HuH-7 (cell line): Measurements from ENCODE around the gene NIPAL4.

ENCODE experiments used
- DNase-seq: peaks from one replicate; pipeline ENCODE4 v3.0.0; 2011; ENCODE audit warnings: low spot score

NIPAL4 gene

DNA sequence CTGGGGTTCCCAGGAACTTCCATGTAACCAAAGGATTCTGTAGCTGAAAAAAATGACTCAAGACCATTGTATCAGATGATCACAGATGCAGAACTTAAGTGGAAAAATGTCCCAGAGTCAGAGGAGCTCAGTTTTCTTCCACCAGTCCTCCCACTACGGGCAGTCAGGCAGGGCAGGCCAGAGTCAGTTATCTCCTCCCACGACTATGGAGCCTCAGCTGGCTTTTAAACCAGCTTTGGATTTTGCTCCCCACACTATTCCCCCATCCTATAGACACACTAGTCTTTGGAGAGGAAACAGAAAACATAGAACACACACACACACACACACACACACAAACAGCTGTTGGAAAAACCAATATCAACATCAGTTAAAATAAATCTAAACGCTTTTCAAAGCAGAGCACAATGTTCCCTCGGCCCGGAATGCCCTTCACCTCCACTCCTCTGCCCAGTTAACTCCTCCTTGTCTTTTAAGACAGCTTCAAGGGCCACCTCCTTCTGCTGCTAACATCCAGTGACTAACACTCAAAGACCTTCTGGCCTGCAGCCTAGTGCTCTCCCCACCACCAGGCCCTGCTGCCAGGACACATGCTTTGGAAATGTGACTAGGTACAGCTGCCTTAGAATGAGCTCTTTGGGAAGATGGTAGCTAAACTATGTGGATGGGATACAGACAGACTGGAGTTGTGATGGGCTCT, 56.8 kb downstream of the NIPAL4 start:
- DNase-seq: no peak

DNA sequence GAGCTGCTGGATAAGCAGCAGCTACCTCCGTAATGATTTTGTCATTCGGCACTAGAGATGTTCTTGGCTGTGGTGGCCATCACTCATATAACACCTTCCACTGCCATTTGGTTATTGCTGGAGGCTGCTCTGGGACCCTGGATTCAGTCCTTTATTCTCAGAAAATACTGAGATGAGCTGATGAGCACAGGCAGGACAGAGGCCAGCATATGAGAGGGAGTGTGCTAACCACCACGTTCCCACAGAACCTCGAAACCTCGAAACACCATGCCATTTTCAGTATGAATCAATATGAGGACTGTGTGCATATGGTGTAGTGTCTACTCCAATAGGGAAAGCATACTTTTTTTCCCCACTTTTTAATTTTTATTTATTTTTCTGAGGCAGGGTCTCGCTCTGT, 59.0 kb downstream of the NIPAL4 start:
- DNase-seq: no peak

DNA sequence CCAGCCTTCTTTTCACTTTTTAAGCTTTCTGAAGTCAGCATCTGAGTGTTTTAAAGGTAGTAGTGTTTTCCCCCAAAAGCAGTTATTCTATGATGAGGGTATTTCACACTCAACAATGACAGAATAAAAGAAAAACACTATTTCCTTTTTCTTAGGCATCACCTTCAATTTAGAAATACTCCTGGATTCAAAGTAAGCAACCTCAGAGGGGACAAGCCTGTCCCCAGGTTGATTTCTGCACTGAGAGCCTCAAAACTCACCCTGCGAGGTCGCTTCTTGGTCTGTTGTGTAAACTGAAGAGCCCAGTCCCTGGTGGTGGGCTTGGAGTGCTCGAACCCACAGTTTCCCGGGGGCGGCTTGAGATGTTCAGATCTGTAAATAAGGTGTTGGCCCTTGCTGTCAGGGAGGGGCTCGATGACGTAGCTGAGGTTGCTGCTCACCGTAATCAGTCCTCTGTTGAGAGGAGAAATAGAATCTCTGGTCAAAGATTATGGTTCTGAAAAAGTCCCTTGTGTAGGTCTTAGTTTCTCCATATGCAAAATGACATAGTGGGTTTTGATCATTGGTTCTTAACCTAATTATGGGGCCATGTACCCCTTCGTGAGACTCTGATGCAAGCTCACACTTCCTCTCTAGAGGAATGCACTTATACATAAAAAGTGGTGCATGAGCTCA, 59.7 kb downstream of the NIPAL4 start:
- no peak for DNase-seq

DNA sequence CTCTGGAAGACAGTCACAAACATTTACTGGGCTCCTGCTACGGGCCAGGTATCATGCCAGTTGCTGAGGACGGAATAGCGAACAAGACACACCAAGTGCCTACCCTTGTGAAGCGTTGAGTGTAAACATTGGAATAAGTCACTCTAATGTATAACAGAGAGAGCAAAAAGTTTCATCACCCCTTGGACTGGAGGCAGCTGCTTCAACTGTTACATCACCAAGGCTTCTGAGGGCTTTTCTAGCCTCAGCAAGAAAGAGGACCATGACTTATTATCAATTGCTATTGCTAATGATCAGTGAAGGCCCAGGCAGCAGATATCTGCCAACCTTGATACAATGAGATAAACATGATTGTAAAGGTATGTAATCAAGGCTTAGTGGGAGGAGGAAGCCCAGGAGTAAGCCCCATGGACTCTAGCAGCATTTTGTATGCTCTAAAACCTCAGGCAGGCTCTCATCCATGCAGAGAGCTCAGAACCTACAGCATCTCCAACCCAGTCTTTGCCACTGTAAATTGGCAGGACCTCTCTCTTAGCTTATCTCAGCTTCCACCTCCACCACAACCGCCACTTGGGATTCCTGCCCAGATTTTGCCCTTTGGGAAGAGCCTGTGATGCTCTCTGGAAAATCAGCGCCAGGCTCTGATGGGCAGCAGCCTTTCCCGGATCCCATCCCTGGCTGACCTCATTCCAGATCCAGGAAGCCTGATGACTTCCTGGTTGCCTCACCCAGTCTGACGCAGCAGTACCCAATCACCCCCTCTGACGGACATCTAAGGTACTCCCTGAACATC, 61.1 kb downstream of the NIPAL4 start:
- no peak for DNase-seq

DNA sequence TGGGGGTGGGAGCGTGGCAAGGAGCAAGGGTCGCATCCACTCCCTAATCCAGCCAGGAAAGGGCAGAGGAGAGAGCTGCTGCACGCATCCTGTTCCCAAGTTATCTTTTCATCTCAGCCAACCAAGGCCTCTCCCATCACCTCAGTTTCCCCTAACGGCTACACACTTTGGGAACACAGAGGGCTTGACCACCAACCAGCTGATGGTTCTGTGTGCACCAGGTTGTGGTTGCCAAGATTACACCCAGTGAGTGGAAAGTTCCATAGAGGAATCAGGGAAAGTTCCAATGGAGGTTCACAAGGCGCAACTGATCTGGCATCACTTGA, 61.7 kb downstream of the NIPAL4 start:
- DNase-seq: no peak

- DNase-seq: no peak
Measured at GRCh38 chr5:157523976-157524375, 64.0 kb downstream of the NIPAL4 start.
